ENCODE data around the gene P2RX7.
"Not testable (repeated sequence)": the region's sequence is repeated elsewhere in the genome, so short reads cannot be mapped to it uniquely, and the experiment has no call there.

Gene P2RX7

GRCh38 chr12:121229826-121230537, 97.3 kb downstream of the P2RX7 start:
- not testable (repeated sequence) for DNase-seq (ENCODE audit: low read depth)

- no peak for DNase-seq (ENCODE audit: low read depth)
These were observed 97.8 kb downstream of the P2RX7 start for GRCh38 chr12:121230538-121230907.

GRCh38 chr12:121232163-121232562, 99.5 kb downstream of the P2RX7 start:
- no peak for DNase-seq (ENCODE audit: low read depth)

- no peak for DNase-seq (ENCODE audit: low read depth)
These were observed 100.4 kb downstream of the P2RX7 start for GRCh38 chr12:121232977-121233627.

GRCh38 chr12:121233628-121234020, 100.9 kb downstream of the P2RX7 start:
- DNase-seq (ENCODE audit: low read depth) = no peak

- no peak for DNase-seq (ENCODE audit: low read depth)
These were observed 104.1 kb downstream of the P2RX7 start for GRCh38 chr12:121236776-121237175.

- no peak for DNase-seq (ENCODE audit: low read depth)
These were observed 104.7 kb downstream of the P2RX7 start for GRCh38 chr12:121237415-121237814.
